Lung microvascular endothelial cell (primary cell): ENCODE measurements around the gene NSRP1. TPM values are rescaled to one million over a fixed set of nuclear protein-coding genes. Genes with fewer than 3 reads are reported as not detected.
"Not testable (repeated sequence)": the region's sequence is repeated elsewhere in the genome, so short reads cannot be mapped to it uniquely, and the experiment has no call there.

ENCODE experiments used
- DNase-seq, 2 donors: peaks; one replicate each; pipeline versions ENCODE4 v3.0.0 to v3.0.0-alpha.2; 2010; ENCODE audit warnings: low read depth in 2 of 2
- total RNA-seq: library from RNA; depleted of rRNA; stranded (reverse); fragments of >200 nt; gene quantifications from 2 replicates; pipeline ENCODE4 v1.2.1, GENCODE V29; 2014

Gene NSRP1
- total RNA-seq, 1 donor from 2014 or later, result 12.5 TPM

- DNase-seq, result no peak
These were observed 103.8 kb downstream of the NSRP1 start for GRCh38 chr17:30220414-30220813.

- DNase-seq, result no peak
These were observed 104.7 kb downstream of the NSRP1 start for GRCh38 chr17:30221346-30221745.

GRCh38 chr17:30222251-30222650 lies 105.6 kb downstream of the NSRP1 start:
- DNase-seq, result no peak

GRCh38 chr17:30222721-30223175 lies 106.1 kb downstream of the NSRP1 start:
- no peak for DNase-seq

- DNase-seq, result no peak
These were observed 107.9 kb downstream of the NSRP1 start for GRCh38 chr17:30224419-30224960.

GRCh38 chr17:30225112-30225511 lies 108.5 kb downstream of the NSRP1 start:
- DNase-seq, result no peak

- no peak for DNase-seq
These were observed 109.4 kb downstream of the NSRP1 start for GRCh38 chr17:30225919-30226553.

- no peak for DNase-seq
These were observed 110.3 kb downstream of the NSRP1 start for GRCh38 chr17:30226878-30227277.

- no peak for DNase-seq
These were observed 111.4 kb downstream of the NSRP1 start for GRCh38 chr17:30228011-30228410.

GRCh38 chr17:30229012-30229411 lies 112.4 kb downstream of the NSRP1 start:
- DNase-seq, result no peak

- DNase-seq, result not testable (repeated sequence)
These were observed 113.4 kb downstream of the NSRP1 start for GRCh38 chr17:30230009-30230408.

- no peak for DNase-seq
These were observed 114.0 kb downstream of the NSRP1 start for GRCh38 chr17:30230596-30231125.

GRCh38 chr17:30232015-30232823 lies 115.6 kb downstream of the NSRP1 start:
- no peak for DNase-seq

- DNase-seq, result no peak
These were observed 116.3 kb downstream of the NSRP1 start for GRCh38 chr17:30232824-30233427.

GRCh38 chr17:30234296-30234695 lies 117.7 kb downstream of the NSRP1 start:
- DNase-seq, result no peak

- DNase-seq, result no peak
These were observed 118.3 kb downstream of the NSRP1 start for GRCh38 chr17:30234964-30235363.

- no peak for DNase-seq
These were observed 119.0 kb downstream of the NSRP1 start, which contains the start of gene SLC6A4 for GRCh38 chr17:30235386-30236296. TSS of gene SLC6A4 (minus strand) at chr17:30235697. CDS start at chr17:30221958, 13,739 bp downstream.
